Measurements from ENCODE around the gene NUP153. TPM values are rescaled to one million over a fixed set of nuclear protein-coding genes. Genes with fewer than 3 reads are reported as not detected.
"Not testable (repeated sequence)": the region's sequence is repeated elsewhere in the genome, so short reads cannot be mapped to it uniquely, and the experiment has no call there.

The NUP153 gene
- total RNA-seq, 2 experiments from 2014 or later: 72.5 to 88.0 TPM

GRCh38 chr6:17737704-17738252 is 31.1 kb upstream of the NUP153 start:
- Histone ChIP-seq H3K4me2 (ENCODE audit: low read length) (no peak overlapping the region), H3K4me3 (ENCODE audit: low read depth, low read length, poor library complexity, severe bottlenecking) (no peak overlapping the region), H3K79me2 (ENCODE audit: insufficient read depth, low read depth, low read length) (no peaks in the 10 kb centered on the region), H3K9me2 (ENCODE audit: insufficient read depth, low read length) (no peaks in the 10 kb centered on the region), H3K36me3 (ENCODE audit: insufficient read depth, low read length) (no peaks in the 10 kb centered on the region), H3K27ac (ENCODE audit: low read depth, low read length, poor library complexity, severe bottlenecking) (no peak overlapping the region), H2AFZ (ENCODE audit: low read length) (no peak overlapping the region), H3K9me3 (ENCODE audit: low read length) (peaks cover 11% of the 10 kb centered on the region), H4K20me1 (ENCODE audit: insufficient read depth, low read length) (no peaks in the 10 kb centered on the region), H3K4me1 (ENCODE audit: insufficient read depth, low read length, poor library complexity, severe bottlenecking) (no peaks in the 10 kb centered on the region)
- intact Hi-C loops (cut with micrococcal nuclease; ENCODE audit: unreplicated experiment): no loop called here
- ChIA-PET CTCF (ENCODE audit: unreplicated experiment) (interaction anchor here (0.6 kb wide), 1 partner anchor 37 kb away, joined by 5 read pairs; no protein-coding TSS in a partner anchor), POLR2A (interaction anchor here (1.0 kb wide), 1 partner anchor 176 kb away, joined by 3 read pairs; no protein-coding TSS in a partner anchor)
- no peak for DNase-seq (ENCODE audit: low spot score)
- TF ChIP-seq EZH2phosphoT487 (IDR thresholded peaks at IDR 0.05; ENCODE audit: borderline replicate concordance, low read depth, low read length): no peak
- TF ChIP-seq, protein P1, sequence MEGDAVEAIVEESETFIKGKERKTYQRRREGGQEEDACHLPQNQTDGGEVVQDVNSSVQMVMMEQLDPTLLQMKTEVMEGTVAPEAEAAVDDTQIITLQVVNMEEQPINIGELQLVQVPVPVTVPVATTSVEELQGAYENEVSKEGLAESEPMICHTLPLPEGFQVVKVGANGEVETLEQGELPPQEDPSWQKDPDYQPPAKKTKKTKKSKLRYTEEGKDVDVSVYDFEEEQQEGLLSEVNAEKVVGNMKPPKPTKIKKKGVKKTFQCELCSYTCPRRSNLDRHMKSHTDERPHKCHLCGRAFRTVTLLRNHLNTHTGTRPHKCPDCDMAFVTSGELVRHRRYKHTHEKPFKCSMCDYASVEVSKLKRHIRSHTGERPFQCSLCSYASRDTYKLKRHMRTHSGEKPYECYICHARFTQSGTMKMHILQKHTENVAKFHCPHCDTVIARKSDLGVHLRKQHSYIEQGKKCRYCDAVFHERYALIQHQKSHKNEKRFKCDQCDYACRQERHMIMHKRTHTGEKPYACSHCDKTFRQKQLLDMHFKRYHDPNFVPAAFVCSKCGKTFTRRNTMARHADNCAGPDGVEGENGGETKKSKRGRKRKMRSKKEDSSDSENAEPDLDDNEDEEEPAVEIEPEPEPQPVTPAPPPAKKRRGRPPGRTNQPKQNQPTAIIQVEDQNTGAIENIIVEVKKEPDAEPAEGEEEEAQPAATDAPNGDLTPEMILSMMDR (conservative IDR thresholded peaks at IDR 0.05; ENCODE audit: low read length): no peak
- BruUV-seq (replicated peaks): no TSS peak

- BruUV-seq (replicated peaks): not testable (repeated sequence)
These were observed 28.6 kb upstream of the NUP153 start for GRCh38 chr6:17735311-17735710.

GRCh38 chr6:17730078-17730704 is 23.5 kb upstream of the NUP153 start:
- no peaks in the 10 kb centered on the region for H3K79me2 ChIP-seq (ENCODE audit: insufficient read depth, low read depth, low read length)
- H3K27ac ChIP-seq (ENCODE audit: low read depth, low read length, poor library complexity, severe bottlenecking): no peak overlapping the region
- H3K9me3 ChIP-seq (ENCODE audit: low read length): no peaks in the 10 kb centered on the region
- no peaks in the 10 kb centered on the region for H4K20me1 ChIP-seq (ENCODE audit: insufficient read depth, low read length)
- H3K9me2 ChIP-seq (ENCODE audit: insufficient read depth, low read length): no peaks in the 10 kb centered on the region
- H3K36me3 ChIP-seq (ENCODE audit: insufficient read depth, low read length): no peaks in the 10 kb centered on the region
- TF ChIP-seq, protein P1 (conservative IDR thresholded peaks at IDR 0.05; ENCODE audit: low read length): no peak
- no peak for TF ChIP-seq EZH2phosphoT487 (IDR thresholded peaks at IDR 0.05; ENCODE audit: borderline replicate concordance, low read depth, low read length)
- no peak for DNase-seq (ENCODE audit: low spot score)
- ChIA-PET POLR2A (interaction anchor here (0.5 to 0.6 kb wide), 2 partner anchors 160 to 188 kb away, joined by 3 to 6 read pairs; no protein-coding TSS in a partner anchor), CTCF (ENCODE audit: unreplicated experiment) (no interaction called here)
- intact Hi-C loops (cut with micrococcal nuclease; ENCODE audit: unreplicated experiment): no loop called here
- no peak overlapping the region for H2AFZ ChIP-seq (ENCODE audit: low read length)
- H3K4me1 ChIP-seq (ENCODE audit: insufficient read depth, low read length, poor library complexity, severe bottlenecking): no peaks in the 10 kb centered on the region
- H3K4me3 ChIP-seq (ENCODE audit: low read depth, low read length, poor library complexity, severe bottlenecking): no peak overlapping the region
- no peak overlapping the region for H3K4me2 ChIP-seq (ENCODE audit: low read length)
- BruUV-seq (replicated peaks): no TSS peak

More at GRCh38 chr6:17735311-17735710, 28.6 kb upstream of the NUP153 start:
- DNase-seq (ENCODE audit: low spot score); POLR2A ChIA-PET; H4K20me1 ChIP-seq (ENCODE audit: insufficient read depth, low read length); intact Hi-C loops (cut with micrococcal nuclease; ENCODE audit: unreplicated experiment); H3K79me2 ChIP-seq (ENCODE audit: insufficient read depth, low read depth, low read length); CTCF ChIA-PET (ENCODE audit: unreplicated experiment); H3K4me2 ChIP-seq (ENCODE audit: low read length); H3K9me2 ChIP-seq (ENCODE audit: insufficient read depth, low read length); H3K36me3 ChIP-seq (ENCODE audit: insufficient read depth, low read length); H3K27ac ChIP-seq (ENCODE audit: low read depth, low read length, poor library complexity, severe bottlenecking); H3K4me3 ChIP-seq (ENCODE audit: low read depth, low read length, poor library complexity, severe bottlenecking); H3K4me1 ChIP-seq (ENCODE audit: insufficient read depth, low read length, poor library complexity, severe bottlenecking); H2AFZ ChIP-seq (ENCODE audit: low read length): not testable (repeated sequence)
- H3K9me3 ChIP-seq (ENCODE audit: low read length): peaks cover 11% of the 10 kb centered on the region

All from OCI-LY7 (cell line).